GM13977 (cell line): ENCODE data around the gene OR4L1.
"Not testable (repeated sequence)": the region's sequence is repeated elsewhere in the genome, so short reads cannot be mapped to it uniquely, and the experiment has no call there.

Experiments used
- DNase-seq: peaks from one replicate; pipeline ENCODE4 v3.0.0; 2012; ENCODE audit warnings: low spot score
- CTCF ChIP-seq: IDR thresholded peaks from 2 replicates; pipeline ENCODE4 v1.5.1; 2012; ENCODE audit warnings: mild to moderate bottlenecking, control low read depth; ENCODE audit not compliant: insufficient read depth; ENCODE audit errors: extremely low read depth, missing control alignments
- in situ Hi-C: fragments of 300-500 bp; cut with MboI; formaldehyde crosslinking; loops from one replicate; pipeline ENCODE4 v1.12.0; 2022; ENCODE audit warnings: low sequenced_read_pairs, low pct_unique_long_range_greater_than_20kb, mixed read lengths, inconsistent platforms; ENCODE audit not compliant: unreplicated experiment

OR4L1 gene

GRCh38 chr14:20092050-20092449, 32.2 kb downstream of the OR4L1 start:
- no peak for TF ChIP-seq CTCF
- in situ Hi-C loops, result no loop called here
- DNase-seq, result no peak

- no peak for TF ChIP-seq CTCF
- DNase-seq, result no peak
- in situ Hi-C loops, result no loop called here
These were observed 33.6 kb downstream of the OR4L1 start for GRCh38 chr14:20093442-20093841.

- in situ Hi-C loops, DNase-seq: not testable (repeated sequence)
These were observed 39.3 kb downstream of the OR4L1 start for GRCh38 chr14:20098926-20099770.

- DNase-seq, result no peak
- TF ChIP-seq CTCF, result no peak
- in situ Hi-C loops, result no loop called here
These were observed 50.6 kb downstream of the OR4L1 start, which contains the start of gene OR4K17 for GRCh38 chr14:20110438-20110837. Gene OR4K17 (plus strand): TSS chr14:20110739. CDS start chr14:20117500, 6,761 bp downstream.
